ENCODE measurements around the gene RNF121.

RNF121 gene

GRCh38 chr11:71987521-71987920, 58.7 kb downstream of the RNF121 start:
- no peak for DNase-seq (ENCODE audit: low read depth, low spot score)

GRCh38 chr11:71988050-71988449, 59.2 kb downstream of the RNF121 start:
- no peak for DNase-seq (ENCODE audit: low read depth, low spot score)

GRCh38 chr11:71990701-71991100, 61.9 kb downstream of the RNF121 start:
- DNase-seq (ENCODE audit: low read depth, low spot score), result no peak

GRCh38 chr11:71991494-71991893, 62.6 kb downstream of the RNF121 start:
- DNase-seq (ENCODE audit: low read depth, low spot score), result no peak

DNA sequence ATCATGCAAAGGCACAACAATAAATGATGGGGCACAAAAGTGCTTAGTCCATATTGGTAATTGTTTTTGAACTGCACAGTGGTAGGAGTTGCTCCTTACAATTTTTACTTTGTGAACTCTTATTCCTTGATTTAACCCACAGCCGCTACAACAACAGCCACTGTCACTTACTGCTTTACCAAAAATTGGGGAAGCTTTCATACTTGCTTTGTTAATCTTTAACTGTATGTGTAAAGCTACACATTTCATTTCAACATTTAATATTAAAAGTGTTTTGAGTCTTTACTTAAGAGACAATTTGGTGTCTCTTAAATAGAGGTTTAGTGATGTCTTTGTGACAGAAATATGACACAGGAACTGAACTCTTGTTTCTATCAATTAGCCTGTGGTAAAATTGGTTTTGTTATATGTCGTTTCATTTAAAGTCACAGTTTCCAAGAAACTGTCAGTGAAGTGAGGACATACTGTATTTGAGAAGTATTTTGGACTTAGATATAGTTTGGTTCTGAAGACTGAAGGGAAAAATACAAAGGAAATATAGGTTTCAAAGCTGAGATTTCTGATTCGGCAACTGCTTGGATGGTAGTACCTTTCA, 63.4 kb downstream of the RNF121 start:
- DNase-seq (ENCODE audit: low read depth, low spot score), result no peak

GRCh38 chr11:71994786-71995185, 65.9 kb downstream of the RNF121 start:
- no peak for DNase-seq (ENCODE audit: low read depth, low spot score)

DNA sequence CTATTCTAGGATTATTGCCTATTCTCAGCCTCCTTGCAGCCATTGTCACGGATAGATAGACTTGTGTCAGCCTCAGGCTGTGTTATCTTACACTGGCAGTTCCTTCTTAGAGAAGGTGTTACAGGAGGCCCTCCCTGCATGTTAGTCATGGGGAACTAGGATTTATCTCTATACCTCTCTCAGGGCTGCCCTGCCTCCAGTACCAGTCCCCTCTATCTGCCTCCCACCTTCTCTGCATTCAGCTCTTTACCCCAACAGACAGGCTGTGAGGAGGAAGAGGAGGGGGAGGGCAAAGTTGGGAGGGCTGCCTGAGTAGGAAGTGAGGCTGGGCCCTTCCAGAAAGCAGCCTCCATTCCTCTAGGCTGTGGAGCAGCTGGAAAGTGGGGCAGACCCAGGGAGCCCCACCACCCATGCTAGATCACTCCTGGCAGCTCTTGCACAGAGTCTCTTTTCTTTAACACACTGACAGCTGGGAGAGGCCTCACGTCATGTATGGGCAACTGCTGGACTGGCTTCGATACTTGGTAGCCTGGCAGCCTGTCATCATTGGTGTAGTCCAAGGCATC, 67.0 kb downstream of the RNF121 start:
- no peak for DNase-seq (ENCODE audit: low read depth, low spot score)

DNA sequence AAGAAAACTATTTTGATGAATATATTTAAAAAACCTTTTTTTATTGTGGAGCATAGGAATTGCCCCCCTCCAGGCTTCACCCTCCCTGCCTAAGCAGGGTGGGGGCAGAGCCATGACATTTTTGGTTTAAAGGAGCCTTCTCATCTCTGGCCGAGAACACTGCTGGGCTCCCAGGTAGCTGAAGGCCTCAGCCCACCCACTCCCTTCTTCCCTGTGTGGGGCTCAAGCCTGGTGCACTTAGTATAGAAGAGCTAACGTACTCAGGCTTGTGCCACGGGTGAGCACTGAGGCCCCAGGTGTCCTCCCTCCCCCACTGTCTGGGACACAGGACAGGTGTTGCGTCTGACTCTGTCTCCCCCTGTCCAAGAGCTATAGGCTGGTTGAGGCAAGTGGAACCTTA, 67.7 kb downstream of the RNF121 start:
- no peak for DNase-seq (ENCODE audit: low read depth, low spot score)

DNA sequence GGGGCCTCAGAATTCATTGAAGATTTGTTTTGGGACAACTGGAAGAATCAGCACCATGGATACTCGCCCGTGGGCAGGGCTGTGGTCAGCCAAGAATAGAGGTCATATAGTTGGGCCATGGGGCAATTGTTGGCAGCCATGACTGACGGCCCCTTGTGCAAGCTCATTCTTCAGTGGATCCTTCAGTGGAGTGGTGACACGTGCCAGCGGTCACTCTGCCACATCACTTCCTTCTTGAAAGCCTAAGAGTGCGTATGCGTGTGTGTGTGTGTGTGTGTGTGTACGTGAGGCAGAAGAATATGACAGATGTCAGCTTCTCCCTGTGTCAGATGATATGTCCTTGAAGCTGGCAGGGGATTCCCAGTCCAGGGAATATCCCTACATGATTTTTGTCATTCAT, 68.1 kb downstream of the RNF121 start:
- DNase-seq (ENCODE audit: low read depth, low spot score), result no peak

DNA sequence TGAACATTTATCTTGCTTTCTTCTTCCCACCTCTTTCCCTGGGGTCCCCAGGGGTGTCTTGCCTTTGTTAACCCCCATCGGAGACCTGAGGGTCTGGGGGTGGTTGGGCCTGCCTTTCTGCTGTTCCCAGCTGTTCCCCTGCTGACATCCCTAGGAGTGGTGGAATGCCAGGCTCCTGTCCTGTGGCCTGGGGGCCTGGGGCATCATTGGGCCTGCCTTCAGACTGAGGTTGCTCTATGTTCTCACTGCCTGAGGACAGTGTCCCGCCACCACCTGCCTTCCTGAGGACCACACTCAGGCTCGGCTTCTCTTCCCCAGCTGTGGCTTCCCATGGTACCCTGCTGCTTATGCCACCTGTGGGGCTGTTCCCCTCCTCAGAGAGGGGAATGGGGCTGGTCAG, 68.7 kb downstream of the RNF121 start:
- DNase-seq (ENCODE audit: low read depth, low spot score), result no peak

GRCh38 chr11:71998061-71998460, 69.2 kb downstream of the RNF121 start:
- DNase-seq (ENCODE audit: low read depth, low spot score), result no peak

- DNase-seq (ENCODE audit: low read depth, low spot score), result no peak
These were observed 69.9 kb downstream of the RNF121 start, which contains the start of gene IL18BP for GRCh38 chr11:71998649-71999310. IL18BP (plus strand) TSS chr11:71998909; CDS start chr11:71999985, 1,076 bp downstream.

DNA sequence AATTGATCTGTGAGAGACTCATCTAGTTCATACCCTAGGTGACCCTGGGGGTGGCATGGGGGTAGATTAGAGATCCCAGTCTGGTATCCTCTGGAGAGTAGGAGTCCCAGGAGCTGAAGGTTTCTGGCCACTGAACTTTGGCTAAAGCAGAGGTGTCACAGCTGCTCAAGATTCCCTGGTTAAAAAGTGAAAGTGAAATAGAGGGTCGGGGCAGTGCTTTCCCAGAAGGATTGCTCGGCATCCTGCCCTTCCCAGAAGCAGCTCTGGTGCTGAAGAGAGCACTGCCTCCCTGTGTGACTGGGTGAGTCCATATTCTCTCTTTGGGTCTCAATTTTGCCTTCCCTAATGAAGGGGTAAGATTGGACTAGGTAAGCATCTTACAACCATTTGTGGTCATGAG, 70.5 kb downstream of the RNF121 start:
- no peak for DNase-seq (ENCODE audit: low read depth, low spot score)

- DNase-seq (ENCODE audit: low read depth, low spot score), result no peak
These were observed 71.0 kb downstream of the RNF121 start for GRCh38 chr11:71999798-72000197.

DNA sequence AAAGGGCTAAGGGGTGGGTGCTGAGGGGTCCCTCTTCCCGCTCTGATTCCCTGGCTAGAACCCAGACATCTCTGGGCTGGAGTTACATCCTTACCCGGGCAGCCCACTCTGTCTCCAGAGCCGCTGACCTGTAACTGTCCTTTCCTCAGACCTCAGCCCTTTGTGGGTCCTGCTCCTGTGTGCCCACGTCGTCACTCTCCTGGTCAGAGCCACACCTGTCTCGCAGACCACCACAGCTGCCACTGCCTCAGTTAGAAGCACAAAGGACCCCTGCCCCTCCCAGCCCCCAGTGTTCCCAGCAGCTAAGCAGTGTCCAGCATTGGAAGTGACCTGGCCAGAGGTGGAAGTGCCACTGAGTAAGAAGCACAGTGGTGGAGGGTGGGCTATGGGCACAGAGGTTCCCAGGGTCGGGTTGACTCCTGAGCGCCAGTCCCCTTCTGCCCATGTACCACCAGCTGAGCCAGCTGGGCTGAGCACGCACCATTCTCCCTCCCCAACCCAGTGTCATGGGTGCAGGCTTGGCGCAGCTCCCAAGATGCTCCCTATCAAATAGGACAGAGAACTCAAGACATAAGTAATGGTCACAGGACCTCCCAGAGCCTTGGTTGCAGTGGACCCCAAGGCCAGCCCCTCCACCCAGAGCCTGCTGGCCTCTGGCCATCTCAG, 71.5 kb downstream of the RNF121 start:
- no peak for DNase-seq (ENCODE audit: low read depth, low spot score)

GRCh38 chr11:72001285-72001684, 72.4 kb downstream of the RNF121 start:
- DNase-seq (ENCODE audit: low read depth, low spot score), result no peak

DNA sequence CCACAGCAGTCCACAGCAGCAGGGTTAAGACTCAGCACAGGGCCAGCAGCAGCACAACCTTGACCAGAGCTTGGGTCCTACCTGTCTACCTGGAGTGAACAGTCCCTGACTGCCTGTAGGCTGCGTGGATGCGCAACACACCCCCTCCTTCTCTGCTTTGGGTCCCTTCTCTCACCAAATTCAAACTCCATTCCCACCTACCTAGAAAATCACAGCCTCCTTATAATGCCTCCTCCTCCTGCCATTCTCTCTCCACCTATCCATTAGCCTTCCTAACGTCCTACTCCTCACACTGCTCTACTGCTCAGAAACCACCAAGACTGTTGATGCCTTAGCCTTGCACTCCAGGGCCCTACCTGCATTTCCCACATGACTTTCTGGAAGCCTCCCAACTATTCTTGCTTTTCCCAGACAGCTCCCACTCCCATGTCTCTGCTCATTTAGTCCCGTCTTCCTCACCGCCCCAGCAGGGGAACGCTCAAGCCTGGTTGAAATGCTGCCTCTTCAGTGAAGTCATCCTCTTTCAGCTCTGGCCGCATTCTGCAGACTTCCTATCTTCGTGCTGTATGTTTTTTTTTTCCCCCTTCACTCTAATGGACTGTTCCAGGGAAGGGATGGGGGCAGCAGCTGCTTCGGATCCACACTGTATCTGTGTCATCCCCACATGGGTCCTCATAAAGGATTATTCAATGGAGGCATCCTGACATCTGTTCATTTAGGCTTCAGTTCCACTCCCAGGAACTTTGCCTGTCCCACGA, 73.2 kb downstream of the RNF121 start:
- DNase-seq (ENCODE audit: low read depth, low spot score), result no peak

GRCh38 chr11:72002841-72003775, 74.3 kb downstream of the RNF121 start:
- no peak for DNase-seq (ENCODE audit: low read depth, low spot score)

DNA sequence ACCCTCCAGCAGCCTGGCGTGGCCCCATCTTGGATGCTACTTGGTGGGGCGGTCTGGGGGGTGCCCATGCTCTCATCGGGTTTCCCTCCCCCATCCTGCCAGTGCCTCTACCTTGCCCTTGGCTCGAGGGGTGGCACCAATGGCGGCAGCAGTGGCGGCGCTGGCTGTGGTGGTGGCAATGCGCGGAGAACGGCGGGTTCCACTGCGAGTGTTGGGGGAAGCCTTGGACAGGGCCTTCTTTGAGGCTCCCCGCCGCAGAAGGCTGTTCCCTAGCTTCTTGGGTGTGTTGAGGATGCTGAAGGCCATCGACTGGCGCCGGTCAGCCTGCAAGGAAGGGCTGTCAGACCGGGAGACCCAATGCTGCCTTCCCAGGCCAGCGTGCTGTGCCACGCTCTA, 74.9 kb downstream of the RNF121 start:
- no peak for DNase-seq (ENCODE audit: low read depth, low spot score)

DNA sequence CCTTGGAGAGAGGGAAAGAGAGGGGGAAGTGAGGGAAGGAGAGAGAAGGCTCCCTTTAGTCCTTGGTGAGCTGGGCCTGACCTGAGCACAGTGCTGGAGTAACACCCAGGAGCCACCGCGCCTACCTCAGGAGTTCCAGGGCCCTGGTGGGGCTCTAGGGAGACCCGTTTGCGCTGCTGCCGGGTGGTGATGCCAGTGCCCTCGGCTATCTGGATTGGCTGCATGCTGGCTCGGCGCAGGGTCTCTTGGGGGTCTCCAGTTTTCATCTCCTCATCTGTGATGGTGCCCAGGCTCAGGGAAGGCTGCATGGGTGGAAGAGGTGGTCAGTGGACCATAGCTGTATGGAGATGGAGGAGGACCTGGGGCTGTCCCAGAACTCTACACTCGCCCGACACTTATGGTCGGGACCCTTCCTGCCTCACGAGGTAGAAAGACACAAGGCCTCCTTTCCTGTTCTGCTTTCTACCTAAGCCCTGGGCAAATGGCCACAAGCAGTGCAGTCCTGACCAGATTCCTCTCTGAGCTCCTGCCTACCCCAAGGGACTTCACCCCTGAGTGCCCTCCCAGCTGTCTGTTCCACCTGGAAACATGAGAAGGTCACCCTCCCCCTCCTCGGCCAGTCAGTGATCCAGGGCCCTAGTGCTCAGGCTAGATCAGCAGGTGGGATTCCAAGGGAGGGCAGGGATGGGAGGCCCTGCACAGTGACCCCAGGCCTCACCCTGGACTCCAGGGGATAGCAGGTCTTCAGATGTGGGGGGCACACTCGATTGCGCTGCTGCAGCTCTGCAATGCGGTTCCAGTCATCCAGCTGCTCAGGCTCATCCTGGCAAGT, 75.9 kb downstream of the RNF121 start:
- no peak for DNase-seq (ENCODE audit: low read depth, low spot score)
